Psoas muscle (tissue), 8 donors: Measurements from ENCODE around the gene CNKSR1. TPM values are rescaled to one million over a fixed set of nuclear protein-coding genes. Genes with fewer than 3 reads are reported as not detected.

Experiments
- ATAC-seq, 4 donors: fragments of 200-7000 bp; cut with Tn5 transposase; one replicate each; pipeline ENCODE4 v1.9.1; 2020; ENCODE audit warnings: moderate library complexity in 3 of 4, mild to moderate bottlenecking in 2 of 4
- DNase-seq, 2 donors: peaks; one replicate each; pipeline ENCODE4 v3.0.0-alpha.2; 2020
- H3K27ac ChIP-seq: fragments of 200-600 bp; one replicate; pipeline ENCODE4 v1.8.0; 2022
- H3K27me3 ChIP-seq, 3 donors: fragments of 200-600 bp in 1 of 3; one replicate each; pipeline versions ENCODE4 v1.6.1 to v1.8.0; 2013 to 2022; ENCODE audit warnings: low read length in 2 of 3, mild to moderate bottlenecking in 2 of 3, moderate library complexity in 1 of 3; ENCODE audit not compliant: insufficient read depth in 3 of 3
- H3K36me3 ChIP-seq, 2 donors: fragments of 200-600 bp in 1 of 2; one replicate each; pipeline versions ENCODE4 v1.6.1 to v1.8.0; 2013 to 2022; ENCODE audit warnings: low read depth in 1 of 2, mild to moderate bottlenecking in 1 of 2, moderate library complexity in 1 of 2; ENCODE audit not compliant: insufficient read depth in 1 of 2
- H3K4me1 ChIP-seq: fragments of 200-600 bp; one replicate; pipeline ENCODE4 v1.8.0; 2022
- H3K4me3 ChIP-seq: fragments of 200-600 bp; one replicate; pipeline ENCODE4 v1.8.0; 2022; ENCODE audit warnings: mild to moderate bottlenecking
- H3K9me3 ChIP-seq: fragments of 200-600 bp; one replicate; pipeline ENCODE4 v1.8.0; 2022
- WGBS, 3 donors: extraction: QIAGEN DNeasy Blood & Tissue Kit; methylation state at CpG; one replicate each; pipeline versions ENCODE4 v1.1.6 to v1.1.7; 2013; 5-methylcytosine and 5-hydroxymethylcytosine counted together
- intact Hi-C, 2 donors: fragments of 100-400 bp; cut with DNase I; formaldehyde crosslinking; loops; one replicate each; pipeline versions ENCODE4 v1.11.0 to v1.14.2; 2022
- polyA plus RNA-seq, 3 donors: library from polyadenylated mRNA; stranded (reverse); fragments of 200-250 nt; gene quantifications; one replicate each; pipeline ENCODE4 v1.2.3, GENCODE V29; 2013
- total RNA-seq, 4 donors: library from RNA; stranded (reverse); fragmentation: NEBNext Ultra II Directional in 2 of 4; extraction: Animal tissue kit (Norgen Biotek cat#: 25700) in 2 of 4; gene quantifications; one replicate each; pipeline versions ENCODE4 v1.2.1 to v1.2.4, GENCODE V29; 2021 to 2023
- TF ChIP-seq, protein P1 (sequence below): fragments of 200-600 bp; IDR thresholded peaks from one replicate; pipeline ENCODE4 v1.8.0; 2022; ENCODE audit warnings: antibody characterized with exemption
- donor health status: healthy with polysubstance abuse.
- donor health status: DM: no; HTN: no; CAD: no; lungs with moderate emphysema.
- donor health status: Bipolar disorder and iron deficiency.
- donor health status: healthy.
- donor health status: DM: yes; HTN: yes; CAD: no.
- donor health status: DM: no; HTN: no; CAD: no.
- donor health status: DM: no; HTN: no; CAD: no.
- donor health status: DM: yes; HTN: yes; CAD: no.

CNKSR1 gene
- total and polyA plus RNA-seq, 7 donors: 11.0 to 90.4 (median 54.8) TPM

DNA sequence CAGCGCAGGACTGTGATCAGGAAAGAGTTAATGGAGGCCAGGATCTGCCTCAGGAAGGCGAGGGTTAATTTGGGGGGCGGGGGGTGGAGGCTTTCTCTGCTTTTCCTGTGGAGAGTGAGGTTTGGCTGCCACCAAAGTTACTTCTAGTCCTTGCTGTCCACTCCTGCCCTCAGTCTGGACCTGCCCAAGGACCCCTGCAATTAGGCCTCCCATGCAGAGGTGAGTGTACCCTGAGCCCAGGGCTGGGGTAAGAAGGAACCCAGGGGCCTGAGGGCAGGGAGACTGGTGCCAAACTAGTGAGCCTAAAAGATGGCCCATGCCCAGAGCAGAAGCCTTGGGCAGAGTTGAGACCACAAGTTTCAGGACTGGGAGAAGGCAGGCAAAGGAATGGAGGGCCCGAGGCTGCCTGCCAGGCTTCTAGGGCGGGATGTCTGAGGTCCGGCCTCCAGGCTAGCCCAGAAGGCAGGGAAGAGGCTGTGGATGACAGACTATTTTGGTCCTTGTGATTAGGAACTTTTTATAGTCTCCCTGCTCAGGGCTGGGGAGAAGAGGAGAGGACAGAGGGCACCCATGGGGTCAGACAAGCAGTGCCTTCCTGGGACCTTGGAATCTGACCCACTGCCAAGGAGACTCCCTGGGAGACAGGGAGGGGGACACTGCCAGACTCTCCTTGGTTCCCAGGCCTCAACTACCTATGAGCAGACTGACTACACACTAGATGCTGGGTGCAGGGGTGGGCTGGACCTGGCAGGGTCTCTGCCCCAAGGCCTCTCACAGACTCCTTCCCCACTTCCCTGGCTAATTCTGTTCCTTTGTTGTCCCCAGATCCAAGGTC, 18.2 kb upstream of the CNKSR1 start, which contains the start of gene FAM110D:
TSS of gene FAM110D (plus strand) at position 172 of the 835 bp plus-strand sequence. CDS start 2,213 bp downstream, outside the sequence.
- WGBS, 3 donors: 41 to 45% (median 43%) methylated on average over 4 to 6 of the region's 6 CpGs
- DNase-seq: no peak
- TF ChIP-seq, protein P1, sequence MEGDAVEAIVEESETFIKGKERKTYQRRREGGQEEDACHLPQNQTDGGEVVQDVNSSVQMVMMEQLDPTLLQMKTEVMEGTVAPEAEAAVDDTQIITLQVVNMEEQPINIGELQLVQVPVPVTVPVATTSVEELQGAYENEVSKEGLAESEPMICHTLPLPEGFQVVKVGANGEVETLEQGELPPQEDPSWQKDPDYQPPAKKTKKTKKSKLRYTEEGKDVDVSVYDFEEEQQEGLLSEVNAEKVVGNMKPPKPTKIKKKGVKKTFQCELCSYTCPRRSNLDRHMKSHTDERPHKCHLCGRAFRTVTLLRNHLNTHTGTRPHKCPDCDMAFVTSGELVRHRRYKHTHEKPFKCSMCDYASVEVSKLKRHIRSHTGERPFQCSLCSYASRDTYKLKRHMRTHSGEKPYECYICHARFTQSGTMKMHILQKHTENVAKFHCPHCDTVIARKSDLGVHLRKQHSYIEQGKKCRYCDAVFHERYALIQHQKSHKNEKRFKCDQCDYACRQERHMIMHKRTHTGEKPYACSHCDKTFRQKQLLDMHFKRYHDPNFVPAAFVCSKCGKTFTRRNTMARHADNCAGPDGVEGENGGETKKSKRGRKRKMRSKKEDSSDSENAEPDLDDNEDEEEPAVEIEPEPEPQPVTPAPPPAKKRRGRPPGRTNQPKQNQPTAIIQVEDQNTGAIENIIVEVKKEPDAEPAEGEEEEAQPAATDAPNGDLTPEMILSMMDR: no peak
- intact Hi-C loops: no loop called here
- no peak for ATAC-seq
- Histone ChIP-seq H3K4me1 (peaks cover 13% of the 10 kb centered on the region), H3K27me3 (no peaks in the 10 kb centered on the region), H3K27ac (no peak within 1 kb of the TSS), H3K36me3 (no peaks in the 10 kb centered on the region), H3K4me3 (peak within 1 kb of the TSS; percentile 81), H3K9me3 (no peaks in the 10 kb centered on the region)

DNA sequence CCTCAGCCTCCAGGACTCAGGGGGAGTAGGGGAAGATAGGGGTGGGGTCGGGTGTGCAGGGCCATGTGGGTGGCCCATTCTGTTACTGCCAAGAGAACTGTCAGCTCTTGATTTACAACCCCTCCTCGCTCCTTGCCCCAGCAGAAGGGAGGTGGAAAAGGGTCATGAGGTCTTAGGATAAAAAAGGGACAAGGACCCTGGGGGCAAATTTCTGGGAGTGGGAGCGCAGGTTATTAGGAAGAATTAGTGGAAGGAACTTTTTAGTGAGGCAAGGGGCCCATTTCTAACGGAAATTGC, 17.6 kb upstream of the CNKSR1 start:
- 59 to 75% (median 66%) methylated on average over 4 of the region's 4 CpGs for WGBS, 3 donors
- TF ChIP-seq, protein P1: no peak
- H3K27ac ChIP-seq: no peak overlapping the region
- H3K27me3 ChIP-seq: no peaks in the 10 kb centered on the region
- DNase-seq (no peak), ATAC-seq (no peak)
- no peaks in the 10 kb centered on the region for H3K36me3 ChIP-seq
- intact Hi-C loops: loop anchor here (5.0 to 10.0 kb wide), 4 partner anchors 52 to 265 kb away; no protein-coding TSS in a partner anchor
- no peaks in the 10 kb centered on the region for H3K9me3 ChIP-seq
- H3K4me1 ChIP-seq: peaks cover 13% of the 10 kb centered on the region
- peak overlapping the region; percentile 81 for H3K4me3 ChIP-seq

DNA sequence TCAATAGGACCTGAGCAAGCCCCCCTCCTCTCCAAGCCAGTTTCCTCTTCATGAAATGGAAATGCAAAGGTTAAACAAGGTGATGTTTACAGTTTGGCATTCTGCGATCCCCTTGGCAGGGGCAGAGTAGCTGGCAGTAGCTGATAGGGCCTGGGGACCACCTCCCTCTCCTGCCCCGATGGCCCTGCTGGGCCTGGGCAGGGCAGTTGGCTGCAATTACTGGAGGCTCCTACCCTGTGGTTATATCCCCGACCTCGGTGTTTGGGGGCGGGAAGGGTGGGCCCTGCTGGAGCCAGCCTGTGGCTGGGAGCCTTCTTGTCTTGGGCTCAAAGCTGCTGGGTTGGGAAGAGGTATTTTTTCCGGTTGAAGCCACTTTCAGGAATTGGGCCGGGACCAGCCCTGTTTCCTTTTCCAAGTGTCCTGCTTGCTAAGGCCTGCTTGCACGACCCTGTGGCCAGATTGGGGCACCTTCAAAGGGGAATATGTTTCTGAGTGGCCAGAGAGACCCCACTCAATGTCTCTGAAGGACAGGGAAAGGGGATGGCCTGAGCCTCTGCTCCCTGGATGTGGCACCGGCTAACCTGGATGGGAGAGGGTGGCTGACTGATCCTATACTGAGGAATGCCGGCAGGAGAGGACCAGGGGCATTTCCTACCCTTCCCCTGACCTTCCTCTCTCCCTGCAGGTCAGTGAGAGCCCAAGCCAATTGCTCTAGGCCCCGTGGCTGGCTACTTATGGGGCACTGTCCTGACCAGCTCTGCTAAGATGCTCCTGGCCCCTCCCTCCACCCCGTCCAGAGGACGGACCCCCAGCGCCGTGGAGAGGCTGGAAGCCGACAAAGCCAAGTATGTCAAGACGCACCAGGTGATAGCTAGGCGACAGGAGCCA, 16.5 kb upstream of the CNKSR1 start:
- H3K4me1 ChIP-seq: peaks cover 13% of the 10 kb centered on the region
- no peaks in the 10 kb centered on the region for H3K9me3 ChIP-seq
- DNase-seq: no peak
- H3K4me3 ChIP-seq: peak overlapping the region; percentile 81
- WGBS, 3 donors: 39 to 44% (median 41%) methylated on average over 18 of the region's 18 CpGs
- peak overlapping the region; percentile 83 for H3K27ac ChIP-seq
- peak in 1 of 4 donors; percentile 8 for ATAC-seq
- no peaks in the 10 kb centered on the region for H3K27me3 ChIP-seq
- TF ChIP-seq, protein P1: no peak
- H3K36me3 ChIP-seq: no peaks in the 10 kb centered on the region
- intact Hi-C loops: loop anchor here (5.0 to 10.0 kb wide), 4 partner anchors 53 to 266 kb away; no protein-coding TSS in a partner anchor

DNA sequence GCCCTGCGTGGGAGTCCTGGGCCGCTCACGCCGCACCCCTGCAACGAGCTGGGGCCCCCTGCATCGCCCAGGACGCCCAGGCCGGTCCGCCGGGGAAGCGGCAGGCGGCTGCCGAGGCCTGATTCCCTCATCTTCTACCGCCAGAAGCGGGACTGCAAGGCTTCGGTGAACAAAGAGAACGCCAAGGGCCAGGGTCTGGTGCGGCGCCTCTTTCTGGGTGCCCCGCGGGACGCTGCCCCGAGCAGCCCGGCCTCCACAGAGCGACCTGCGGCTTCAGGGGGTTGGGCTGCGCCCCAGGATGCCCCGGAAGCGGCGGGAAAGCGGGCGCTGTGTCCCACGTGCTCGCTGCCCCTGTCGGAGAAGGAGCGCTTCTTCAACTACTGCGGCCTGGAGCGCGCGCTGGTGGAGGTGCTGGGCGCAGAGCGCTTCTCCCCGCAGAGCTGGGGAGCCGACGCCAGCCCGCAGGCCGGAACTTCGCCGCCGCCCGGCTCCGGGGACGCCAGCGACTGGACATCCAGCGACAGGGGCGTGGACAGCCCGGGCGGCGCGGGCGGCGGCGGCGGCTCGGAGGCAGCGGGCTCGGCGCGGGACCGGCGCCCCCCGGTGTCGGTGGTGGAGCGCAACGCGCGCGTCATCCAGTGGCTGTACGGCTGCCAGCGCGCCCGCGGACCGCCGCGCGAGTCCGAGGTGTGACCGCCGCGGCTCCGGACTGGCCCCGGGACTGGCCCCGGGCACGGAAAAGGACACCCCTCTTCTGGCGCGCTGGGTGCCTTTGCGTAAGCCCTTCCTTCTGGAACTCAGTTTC, 15.7 kb upstream of the CNKSR1 start:
- no peaks in the 10 kb centered on the region for H3K36me3 ChIP-seq
- peak overlapping the region; percentile 83 for H3K27ac ChIP-seq
- intact Hi-C loops: loop anchor here (5.0 to 10.0 kb wide), 4 partner anchors 54 to 267 kb away; no protein-coding TSS in a partner anchor
- DNase-seq (peak; percentile 69 to 88), ATAC-seq (peak; percentile 78 to 87 (median 86))
- H3K4me3 ChIP-seq: peak overlapping the region; percentile 81
- H3K9me3 ChIP-seq: no peaks in the 10 kb centered on the region
- no peaks in the 10 kb centered on the region for H3K27me3 ChIP-seq
- TF ChIP-seq, protein P1: peak; percentile 29
- peaks cover 13% of the 10 kb centered on the region for H3K4me1 ChIP-seq
- 2% methylated on average over 68 to 98 of the region's 98 CpGs for WGBS, 3 donors
